HFFc6 (cell line): ENCODE measurements around the gene USH2A. TPM values are rescaled to one million over a fixed set of nuclear protein-coding genes. Genes with fewer than 3 reads are reported as not detected.
"Not testable (repeated sequence)": the region's sequence is repeated elsewhere in the genome, so short reads cannot be mapped to it uniquely, and the experiment has no call there.

Experiments
- DNase-seq: peaks from one replicate; pipeline ENCODE4 v3.0.0-alpha.2; 2018
- H3K27ac Mint-ChIP-seq: 2 replicates; pipeline ENCODE4 v1.8.0; 2020; ENCODE audit warnings: mild to moderate bottlenecking, mixed read lengths
- H3K27me3 Mint-ChIP-seq: 2 replicates; pipeline ENCODE4 v1.8.0; 2021; ENCODE audit warnings: mild to moderate bottlenecking, moderate library complexity, mixed read lengths; ENCODE audit not compliant: insufficient read depth
- H3K36me3 Mint-ChIP-seq: 2 replicates; pipeline ENCODE4 v1.8.0; 2021; ENCODE audit warnings: low read depth, mixed read lengths
- H3K4me1 Mint-ChIP-seq: 2 replicates; pipeline ENCODE4 v1.8.0; 2020; ENCODE audit warnings: low read depth, mixed read lengths
- H3K4me3 Mint-ChIP-seq: 2 replicates; pipeline ENCODE4 v1.8.0; 2020; ENCODE audit warnings: mild to moderate bottlenecking, moderate library complexity, mixed read lengths
- H3K9me3 Mint-ChIP-seq: 2 replicates; pipeline ENCODE4 v1.8.0; 2020; ENCODE audit warnings: mild to moderate bottlenecking, mixed read lengths
- total RNA-seq, 6 experiments: library from RNA; stranded (reverse); fragmentation: NEBNext Ultra II Directional; extraction: Animal tissue kit (Norgen Biotek cat#: 25700); gene quantifications; 2 replicates in 1 of 6; 3 replicates in 5 of 6; pipeline ENCODE4 v1.2.3, GENCODE V29; 2021
- TF ChIP-seq, protein P1 (sequence below): fragments of 200-600 bp; sonication (generic); IDR thresholded peaks from 2 replicates; pipeline ENCODE4 v1.5.0; 2021; ENCODE audit warnings: antibody characterized with exemption, mild to moderate bottlenecking

USH2A gene
- total RNA-seq, 6 experiments from 2014 or later: 0.02 to 0.07 (median 0.04) TPM

DNA sequence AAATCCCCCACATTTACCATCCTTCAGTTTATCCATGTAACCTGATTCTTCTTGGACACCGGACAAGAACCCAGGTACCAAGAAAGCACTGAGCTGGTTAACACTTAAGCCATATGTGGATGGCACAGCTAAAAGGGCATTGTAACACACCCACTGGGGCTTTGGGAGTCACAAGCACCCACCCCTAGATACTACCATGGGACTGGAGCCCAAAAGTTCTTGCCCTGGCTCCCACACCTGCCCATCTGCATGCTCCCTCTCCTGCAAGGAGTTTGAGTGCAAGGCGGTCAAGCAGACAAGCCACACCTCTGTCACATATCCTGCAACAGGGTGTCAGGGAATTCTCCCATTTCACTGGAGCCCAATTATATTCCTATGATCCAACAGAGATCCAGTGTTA is 270.1 kb downstream of the USH2A start:
- no peaks in the 10 kb centered on the region for H3K4me1 Mint-ChIP-seq
- no peaks in the 10 kb centered on the region; the same call in 1 of the 2 replicates for H3K36me3 Mint-ChIP-seq
- TF ChIP-seq, protein P1, sequence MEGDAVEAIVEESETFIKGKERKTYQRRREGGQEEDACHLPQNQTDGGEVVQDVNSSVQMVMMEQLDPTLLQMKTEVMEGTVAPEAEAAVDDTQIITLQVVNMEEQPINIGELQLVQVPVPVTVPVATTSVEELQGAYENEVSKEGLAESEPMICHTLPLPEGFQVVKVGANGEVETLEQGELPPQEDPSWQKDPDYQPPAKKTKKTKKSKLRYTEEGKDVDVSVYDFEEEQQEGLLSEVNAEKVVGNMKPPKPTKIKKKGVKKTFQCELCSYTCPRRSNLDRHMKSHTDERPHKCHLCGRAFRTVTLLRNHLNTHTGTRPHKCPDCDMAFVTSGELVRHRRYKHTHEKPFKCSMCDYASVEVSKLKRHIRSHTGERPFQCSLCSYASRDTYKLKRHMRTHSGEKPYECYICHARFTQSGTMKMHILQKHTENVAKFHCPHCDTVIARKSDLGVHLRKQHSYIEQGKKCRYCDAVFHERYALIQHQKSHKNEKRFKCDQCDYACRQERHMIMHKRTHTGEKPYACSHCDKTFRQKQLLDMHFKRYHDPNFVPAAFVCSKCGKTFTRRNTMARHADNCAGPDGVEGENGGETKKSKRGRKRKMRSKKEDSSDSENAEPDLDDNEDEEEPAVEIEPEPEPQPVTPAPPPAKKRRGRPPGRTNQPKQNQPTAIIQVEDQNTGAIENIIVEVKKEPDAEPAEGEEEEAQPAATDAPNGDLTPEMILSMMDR: no peak
- H3K27me3 Mint-ChIP-seq: no peaks in the 10 kb centered on the region; the same call in 1 of the 2 replicates
- no peak for DNase-seq
- H3K9me3 Mint-ChIP-seq: peaks cover 7% of the 10 kb centered on the region; the same call in 1 of the 2 replicates
- no peak overlapping the region for H3K27ac Mint-ChIP-seq
- no peak overlapping the region for H3K4me3 Mint-ChIP-seq

DNA sequence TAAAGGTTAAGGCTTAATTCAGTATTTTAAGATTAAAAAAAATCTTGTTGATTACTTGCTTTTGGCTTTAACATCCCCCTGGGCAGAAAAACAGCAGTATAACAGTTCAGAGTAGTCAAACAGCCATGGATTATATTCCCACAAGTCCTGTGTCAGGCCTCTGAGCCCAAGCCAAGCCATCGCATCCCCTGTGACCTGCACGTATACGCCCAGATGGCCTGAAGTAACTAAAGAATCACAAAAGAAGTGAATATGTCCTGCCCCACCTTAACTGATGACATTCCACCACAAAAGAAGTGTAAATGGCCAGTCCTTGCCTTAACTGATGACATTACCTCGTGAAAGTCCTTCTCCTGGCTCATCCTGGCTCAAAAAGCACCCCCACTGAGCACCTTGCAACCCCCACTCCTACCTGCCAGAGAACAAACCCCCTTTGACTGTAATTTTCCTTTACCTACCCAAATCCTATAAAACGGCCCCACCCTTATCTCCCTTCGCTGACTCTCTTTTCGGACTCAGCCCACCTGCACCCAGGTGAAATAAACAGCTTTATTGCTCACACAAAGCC is 277.7 kb downstream of the USH2A start:
- not testable (repeated sequence) for H3K36me3 Mint-ChIP-seq, DNase-seq, H3K27ac Mint-ChIP-seq, H3K9me3 Mint-ChIP-seq, H3K27me3 Mint-ChIP-seq, H3K4me1 Mint-ChIP-seq, H3K4me3 Mint-ChIP-seq

- peaks cover 7% of the 10 kb centered on the region for H3K4me1 Mint-ChIP-seq
- no peak for DNase-seq
- H3K36me3 Mint-ChIP-seq: no peaks in the 10 kb centered on the region
- no peaks in the 10 kb centered on the region; the same call in 1 of the 2 replicates for H3K27me3 Mint-ChIP-seq
- H3K9me3 Mint-ChIP-seq: no peaks in the 10 kb centered on the region; the same call in 1 of the 2 replicates
- H3K4me3 Mint-ChIP-seq: no peak overlapping the region
- TF ChIP-seq, protein P1: no peak
- H3K27ac Mint-ChIP-seq: no peak overlapping the region
These were observed 278.4 kb downstream of the USH2A start for GRCh38 chr1:216144661-216145450.

- TF ChIP-seq, protein P1: no peak
- H3K27me3 Mint-ChIP-seq: no peaks in the 10 kb centered on the region; the same call in 1 of the 2 replicates
- no peak for DNase-seq
- peaks cover 7% of the 10 kb centered on the region for H3K4me1 Mint-ChIP-seq
- H3K9me3 Mint-ChIP-seq: no peaks in the 10 kb centered on the region; the same call in 1 of the 2 replicates
- no peak overlapping the region for H3K4me3 Mint-ChIP-seq
- H3K27ac Mint-ChIP-seq: no peak overlapping the region
- no peaks in the 10 kb centered on the region for H3K36me3 Mint-ChIP-seq
These were observed 280.3 kb downstream of the USH2A start for GRCh38 chr1:216142921-216143320.

GRCh38 chr1:216140730-216141524 is 282.3 kb downstream of the USH2A start:
- DNase-seq: no peak

More at GRCh38 chr1:216140730-216141524, 282.3 kb downstream of the USH2A start:
- Mint-ChIP-seq H3K27ac (no peak overlapping the region), H3K4me3 (no peak overlapping the region), H3K9me3 (no peaks in the 10 kb centered on the region), H3K27me3 (no peaks in the 10 kb centered on the region), H3K4me1 (peaks cover 15% of the 10 kb centered on the region), H3K36me3 (no peaks in the 10 kb centered on the region)
- TF ChIP-seq, protein P1: no peak
